Measurements from ENCODE around the gene NWD2. TPM values are rescaled to one million over a fixed set of nuclear protein-coding genes. Genes with fewer than 3 reads are reported as not detected.

Gene NWD2
- total RNA-seq, 1 experiment from 2014 or later: not detected

DNA sequence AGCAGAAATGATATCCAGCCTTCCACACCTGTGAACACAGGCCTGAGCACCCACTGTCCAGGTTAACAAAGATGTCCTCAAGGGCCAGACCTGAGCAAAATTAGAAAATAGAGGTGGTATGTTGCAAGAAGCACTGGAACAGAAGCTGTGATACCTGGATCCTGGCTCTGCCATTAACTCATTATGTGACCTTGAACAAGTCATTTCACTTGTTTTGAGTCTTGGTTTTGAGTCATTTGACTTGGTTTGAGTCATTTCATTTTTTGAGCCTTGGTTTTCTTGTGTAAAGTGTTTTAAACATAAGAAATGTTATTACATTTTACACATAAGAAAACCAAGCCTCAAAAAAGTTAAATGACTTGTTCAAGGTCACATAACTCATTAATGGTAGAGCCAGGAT, 2.9 kb upstream of the NWD2 start:
- H4K5ac ChIP-seq (ENCODE audit: insufficient read length, low read depth, low read length): no peak overlapping the region
- no peak overlapping the region for H3K27ac ChIP-seq (ENCODE audit: insufficient read length, low read depth, low read length)
- no peak overlapping the region for H2BK120ac ChIP-seq (ENCODE audit: low read depth, low read length, poor library complexity, severe bottlenecking)
- no peak overlapping the region for H4K8ac ChIP-seq (replicated peaks; ENCODE audit: insufficient read length, low read depth, low read length)
- H3K14ac ChIP-seq (ENCODE audit: insufficient read depth, low read length): no peak overlapping the region
- H3K23ac ChIP-seq (ENCODE audit: insufficient read length, low read depth, low read length): no peak overlapping the region
- H3K56ac ChIP-seq (ENCODE audit: insufficient read length, low read depth, low read length): no peak overlapping the region
- no peak overlapping the region for H3K4me2 ChIP-seq (ENCODE audit: insufficient read depth, insufficient read length, low read length)
- TF ChIP-seq, protein P1, sequence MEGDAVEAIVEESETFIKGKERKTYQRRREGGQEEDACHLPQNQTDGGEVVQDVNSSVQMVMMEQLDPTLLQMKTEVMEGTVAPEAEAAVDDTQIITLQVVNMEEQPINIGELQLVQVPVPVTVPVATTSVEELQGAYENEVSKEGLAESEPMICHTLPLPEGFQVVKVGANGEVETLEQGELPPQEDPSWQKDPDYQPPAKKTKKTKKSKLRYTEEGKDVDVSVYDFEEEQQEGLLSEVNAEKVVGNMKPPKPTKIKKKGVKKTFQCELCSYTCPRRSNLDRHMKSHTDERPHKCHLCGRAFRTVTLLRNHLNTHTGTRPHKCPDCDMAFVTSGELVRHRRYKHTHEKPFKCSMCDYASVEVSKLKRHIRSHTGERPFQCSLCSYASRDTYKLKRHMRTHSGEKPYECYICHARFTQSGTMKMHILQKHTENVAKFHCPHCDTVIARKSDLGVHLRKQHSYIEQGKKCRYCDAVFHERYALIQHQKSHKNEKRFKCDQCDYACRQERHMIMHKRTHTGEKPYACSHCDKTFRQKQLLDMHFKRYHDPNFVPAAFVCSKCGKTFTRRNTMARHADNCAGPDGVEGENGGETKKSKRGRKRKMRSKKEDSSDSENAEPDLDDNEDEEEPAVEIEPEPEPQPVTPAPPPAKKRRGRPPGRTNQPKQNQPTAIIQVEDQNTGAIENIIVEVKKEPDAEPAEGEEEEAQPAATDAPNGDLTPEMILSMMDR (conservative IDR thresholded peaks at IDR 0.05): no peak
- Mint-ChIP-seq H3K4me1 (peaks cover 15 to 30% of the 10 kb centered on the region in 2 experiments), H3K9me3 (no peaks in the 10 kb centered on the region; a peak in 1 of 5 replicates), H3K36me3 (ENCODE audit: insufficient read depth in 1 of 3, low read depth in 3 of 3) (no peaks in the 10 kb centered on the region; a peak in 1 of 7 replicates), H3K4me3 (no peak overlapping the region), H3K27ac (no peak overlapping the region), H3K27me3 (ENCODE audit: low read depth) (peaks cover 76% of the 10 kb centered on the region)
- no peaks in the 10 kb centered on the region for H3K79me2 ChIP-seq (ENCODE audit: insufficient read depth, low read length)
- H3K9me3 ChIP-seq (ENCODE audit: control insufficient read depth, low read depth, low read length): no peaks in the 10 kb centered on the region
- H3T11ph ChIP-seq (ENCODE audit: low read length): no peak overlapping the region
- no peak overlapping the region for H2BK5ac ChIP-seq (ENCODE audit: insufficient read length, low read length)
- H4K20me1 ChIP-seq (ENCODE audit: control insufficient read depth, insufficient read depth, insufficient read length): no peaks in the 10 kb centered on the region
- no peak overlapping the region for H3K18ac ChIP-seq (ENCODE audit: insufficient read length, low read depth, low read length)
- no peak overlapping the region for H4K91ac ChIP-seq (ENCODE audit: insufficient read length, low read depth, low read length)
- H3K27me3 ChIP-seq (ENCODE audit: insufficient read depth, low read length): peaks cover 29% of the 10 kb centered on the region
- no peak overlapping the region for H2BK12ac ChIP-seq (ENCODE audit: insufficient read length, low read depth, low read length)
- H3K4me1 ChIP-seq (ENCODE audit: insufficient read depth, low read length): no peaks in the 10 kb centered on the region
- DNase-seq: no peak
- H3K79me1 ChIP-seq (ENCODE audit: insufficient read depth, low read depth, low read length, poor library complexity, severe bottlenecking): no peaks in the 10 kb centered on the region
- H2AFZ ChIP-seq (ENCODE audit: low read length): no peak overlapping the region
- no peak overlapping the region for H3K4ac ChIP-seq (ENCODE audit: low read depth, low read length)
- no peak overlapping the region for H2BK20ac ChIP-seq (ENCODE audit: low read depth, low read length, poor library complexity, severe bottlenecking)
- H3K23me2 ChIP-seq (ENCODE audit: insufficient read length, low read depth, low read length, poor library complexity, severe bottlenecking): peaks cover 18% of the 10 kb centered on the region
- H2AK5ac ChIP-seq (ENCODE audit: insufficient read length, low read length): no peak overlapping the region
- no peak overlapping the region for H3K9ac ChIP-seq (ENCODE audit: extremely low read depth, insufficient read length, low read length)
- no peak overlapping the region for H2BK15ac ChIP-seq (ENCODE audit: low read depth, low read length)

Data from H9 (cell line).